BLaER1 treated with 17β-estradiol and CSF1 and Interleukin-3, amounts not matched to agents 10 nM and 100 nM (cell line): Measurements from ENCODE around the gene RABGAP1L.
"Not testable (repeated sequence)": the region's sequence is repeated elsewhere in the genome, so short reads cannot be mapped to it uniquely, and the experiment has no call there.

Experiments
- H3K27ac ChIP-seq, 11 experiments: shearing (Covaris generic); formaldehyde crosslinking; 2 replicates each; pipeline ENCODE4 v1.8.1; 2022
- H3K27me3 ChIP-seq, 11 experiments: shearing (Covaris generic); formaldehyde crosslinking; 2 replicates each; pipeline ENCODE4 v1.8.1; 2022
- H3K36me3 ChIP-seq, 11 experiments: shearing (Covaris generic); formaldehyde crosslinking; 2 replicates each; pipeline ENCODE4 v1.8.1; 2022
- H3K4me1 ChIP-seq, 10 experiments: shearing (Covaris generic); formaldehyde crosslinking; 2 replicates each; pipeline ENCODE4 v1.8.1; 2022
- H3K4me2 ChIP-seq, 11 experiments: shearing (Covaris generic); formaldehyde crosslinking; 2 replicates each; pipeline ENCODE4 v1.8.1; 2022
- H3K4me3 ChIP-seq, 10 experiments: shearing (Covaris generic); formaldehyde crosslinking; 2 replicates each; pipeline ENCODE4 v1.8.1; 2022
- H3K9ac ChIP-seq, 11 experiments: shearing (Covaris generic); formaldehyde crosslinking; 2 replicates each; pipeline ENCODE4 v1.8.1; 2022
- H3K9me3 ChIP-seq, 11 experiments: shearing (Covaris generic); formaldehyde crosslinking; replicated peaks in 1 of 11; 2 replicates each; pipeline ENCODE4 v1.8.1; 2022
- H4K20me1 ChIP-seq, 11 experiments: shearing (Covaris generic); formaldehyde crosslinking; 2 replicates each; pipeline ENCODE4 v1.8.1; 2022
- Cebpa-rat ChIP-seq, 11 experiments: shearing (Covaris generic); IDR thresholded peaks; 2 replicates each; pipeline ENCODE4 v1.8.1; 2022

RABGAP1L gene

GRCh38 chr1:174836543-174836942 lies 677.2 kb downstream of the RABGAP1L start:
- Histone ChIP-seq H3K9ac (no peak overlapping the region), H3K9me3 (no peaks in the 10 kb centered on the region), H3K36me3 (no peaks in the 10 kb centered on the region; a peak in 1 of 22 replicates), H3K4me1 (peaks cover 0 to 30% (median 15%) of the 10 kb centered on the region in 10 experiments; a peak in 13 of 20 replicates), H3K4me3 (no peak overlapping the region), H3K27ac (no peak overlapping the region), H3K4me2 (no peak overlapping the region), H4K20me1 (no peaks in the 10 kb centered on the region), H3K27me3 (no peaks in the 10 kb centered on the region)
- TF ChIP-seq Cebpa-rat (IDR thresholded peaks at IDR 0.05) = no peak

- no peaks in the 10 kb centered on the region for H3K9me3 ChIP-seq
- TF ChIP-seq Cebpa-rat (IDR thresholded peaks at IDR 0.05) = no peak
- no peaks in the 10 kb centered on the region for H3K36me3 ChIP-seq
- no peak overlapping the region for H3K27ac ChIP-seq
- no peaks in the 10 kb centered on the region for H3K27me3 ChIP-seq
- peaks cover 4 to 38% (median 22%) of the 10 kb centered on the region in 10 experiments; a peak in 17 of 20 replicates for H3K4me1 ChIP-seq
- no peak overlapping the region for H3K9ac ChIP-seq
- no peak overlapping the region for H3K4me2 ChIP-seq
- no peaks in the 10 kb centered on the region for H4K20me1 ChIP-seq
- no peak overlapping the region for H3K4me3 ChIP-seq
These were observed 678.1 kb downstream of the RABGAP1L start for GRCh38 chr1:174837386-174837785.

- H3K36me3 ChIP-seq = no peaks in the 10 kb centered on the region
- peaks cover 4 to 44% (median 26%) of the 10 kb centered on the region in 10 experiments; a peak in 17 of 20 replicates for H3K4me1 ChIP-seq
- H3K27ac ChIP-seq = no peak overlapping the region
- no peak for TF ChIP-seq Cebpa-rat (IDR thresholded peaks at IDR 0.05)
- no peaks in the 10 kb centered on the region for H3K9me3 ChIP-seq
- H3K9ac ChIP-seq = no peak overlapping the region
- no peak overlapping the region for H3K4me3 ChIP-seq
- H3K4me2 ChIP-seq = peak overlapping the region in 5 of 11 experiments; percentile 4 to 53 (median 32); a peak in 5 of 22 replicates
- no peaks in the 10 kb centered on the region for H4K20me1 ChIP-seq
- H3K27me3 ChIP-seq = no peaks in the 10 kb centered on the region
These were observed 679.9 kb downstream of the RABGAP1L start for GRCh38 chr1:174839211-174839610.

DNA sequence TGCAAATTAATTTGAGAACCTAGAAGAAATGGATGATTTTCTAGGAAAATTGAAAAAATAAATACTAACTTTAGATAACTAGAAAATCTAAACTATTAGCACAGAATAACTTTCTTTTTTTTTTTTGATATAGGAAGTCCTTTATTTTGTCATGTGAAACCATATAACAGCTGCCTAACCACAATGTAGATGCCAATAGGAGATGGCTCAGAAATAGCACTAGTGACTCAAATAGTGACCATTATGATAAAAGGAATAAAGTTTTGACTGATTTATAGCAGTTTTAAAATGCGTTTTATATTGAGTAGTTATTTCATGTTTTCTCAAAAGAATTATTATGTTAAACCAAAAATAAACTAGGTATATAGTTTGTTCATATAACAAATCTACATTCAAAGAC lies 682.4 kb downstream of the RABGAP1L start:
- H3K4me2 ChIP-seq = peak overlapping the region in 10 of 11 experiments; percentile 22 to 80 (median 66); a peak in 16 of 22 replicates
- no peaks in the 10 kb centered on the region for H3K9me3 ChIP-seq
- peak overlapping the region in 6 of 11 experiments; percentile 26 to 71 (median 60); a peak in 13 of 22 replicates for H3K27ac ChIP-seq
- no peak for TF ChIP-seq Cebpa-rat (IDR thresholded peaks at IDR 0.05)
- H3K4me3 ChIP-seq = no peak overlapping the region
- H4K20me1 ChIP-seq = no peaks in the 10 kb centered on the region
- H3K27me3 ChIP-seq = no peaks in the 10 kb centered on the region
- no peaks in the 10 kb centered on the region for H3K36me3 ChIP-seq
- H3K9ac ChIP-seq = peak overlapping the region in 3 of 11 experiments; percentile 16 to 50 (median 32); a peak in 2 of 22 replicates
- H3K4me1 ChIP-seq = peaks cover 4 to 44% (median 26%) of the 10 kb centered on the region in 10 experiments; a peak in 17 of 20 replicates

DNA sequence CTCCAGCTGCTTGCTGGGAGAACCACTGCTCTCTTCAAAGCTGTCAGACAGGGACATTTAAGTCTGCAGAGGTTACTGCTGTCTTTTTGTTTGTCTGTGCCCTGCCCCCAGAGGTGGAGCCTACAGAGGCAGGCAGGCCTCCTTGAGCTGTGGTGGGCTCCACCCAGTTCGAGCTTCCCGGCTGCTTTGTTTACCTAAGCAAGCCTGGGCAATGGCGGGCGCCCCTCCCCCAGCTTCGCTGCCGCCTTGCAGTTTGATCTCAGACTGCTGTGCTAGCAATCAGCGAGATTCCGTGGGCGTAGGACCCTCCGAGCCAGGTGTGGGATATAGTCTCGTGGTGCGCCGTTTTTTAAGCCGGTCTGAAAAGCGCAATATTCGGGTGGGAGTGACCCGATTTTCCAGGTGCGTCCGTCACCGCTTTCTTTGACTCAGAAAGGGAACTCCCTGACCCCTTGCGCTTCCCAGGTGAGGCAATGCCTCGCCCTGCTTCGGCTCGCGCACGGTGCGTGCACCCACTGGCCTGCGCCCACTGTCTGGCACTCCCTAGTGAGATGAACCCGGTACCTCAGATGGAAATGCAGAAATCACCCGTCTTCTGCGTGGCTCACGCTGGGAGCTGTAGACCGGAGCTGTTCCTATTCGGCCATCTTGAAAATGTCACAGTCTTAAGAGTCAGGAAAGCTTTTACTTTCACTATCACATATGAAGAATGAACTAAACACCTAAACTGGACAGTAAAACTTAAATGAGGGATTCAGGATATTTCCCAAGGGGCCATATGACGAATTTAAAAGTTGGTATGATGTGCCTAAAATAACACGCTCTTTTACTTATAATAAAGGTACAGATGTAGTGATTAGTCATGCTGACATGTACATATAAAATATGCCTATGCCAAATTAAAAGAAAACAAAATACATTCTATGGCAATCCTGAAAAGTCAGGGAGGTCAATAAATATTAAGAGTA lies 689.6 kb downstream of the RABGAP1L start:
- not testable (repeated sequence) for H3K9ac ChIP-seq, H4K20me1 ChIP-seq, H3K27ac ChIP-seq, H3K27me3 ChIP-seq, H3K9me3 ChIP-seq, H3K4me3 ChIP-seq, H3K4me1 ChIP-seq, H3K36me3 ChIP-seq, H3K4me2 ChIP-seq

- Histone ChIP-seq H4K20me1 (no peaks in the 10 kb centered on the region), H3K27me3 (no peaks in the 10 kb centered on the region), H3K9ac (no peak overlapping the region), H3K9me3 (0 out of 22 replicates have a peak, but pooled peaks cover 0 to 6% (median 0%) of the 10 kb centered on the region in 11 experiments), H3K36me3 (peaks cover 0 to 7% (median 0%) of the 10 kb centered on the region in 11 experiments; a peak in 1 of 22 replicates), H3K4me2 (no peak overlapping the region), H3K4me3 (no peak overlapping the region), H3K27ac (no peak overlapping the region), H3K4me1 (no peaks in the 10 kb centered on the region)
- no peak for TF ChIP-seq Cebpa-rat (IDR thresholded peaks at IDR 0.05)
These were observed 691.4 kb downstream of the RABGAP1L start for GRCh38 chr1:174850726-174851125.

GRCh38 chr1:174858301-174858700 lies 699.0 kb downstream of the RABGAP1L start:
- H3K4me2 ChIP-seq = no peak overlapping the region
- H3K9me3 ChIP-seq = peaks cover 13 to 32% (median 19%) of the 10 kb centered on the region in 11 experiments; a peak in 21 of 22 replicates
- H3K27me3 ChIP-seq = no peaks in the 10 kb centered on the region
- no peak overlapping the region for H3K27ac ChIP-seq
- no peaks in the 10 kb centered on the region for H3K4me1 ChIP-seq
- H3K4me3 ChIP-seq = no peak overlapping the region
- no peaks in the 10 kb centered on the region for H4K20me1 ChIP-seq
- H3K36me3 ChIP-seq = peaks cover 0 to 22% (median 3%) of the 10 kb centered on the region in 11 experiments; a peak in 6 of 22 replicates
- no peak for TF ChIP-seq Cebpa-rat (IDR thresholded peaks at IDR 0.05)
- no peak overlapping the region for H3K9ac ChIP-seq

GRCh38 chr1:174870319-174870718 lies 711.0 kb downstream of the RABGAP1L start:
- no peak overlapping the region for H3K4me2 ChIP-seq
- no peak overlapping the region for H3K4me3 ChIP-seq
- H3K36me3 ChIP-seq = peaks cover 0 to 16% (median 6%) of the 10 kb centered on the region in 11 experiments; a peak in 6 of 22 replicates
- H3K4me1 ChIP-seq = peaks cover 13 to 37% (median 27%) of the 10 kb centered on the region in 10 experiments
- H3K9ac ChIP-seq = no peak overlapping the region
- no peak overlapping the region for H3K27ac ChIP-seq
- peaks cover 8 to 17% (median 11%) of the 10 kb centered on the region in 11 experiments; a peak in 18 of 22 replicates for H3K9me3 ChIP-seq
- no peaks in the 10 kb centered on the region for H3K27me3 ChIP-seq
- TF ChIP-seq Cebpa-rat (IDR thresholded peaks at IDR 0.05) = no peak
- no peaks in the 10 kb centered on the region for H4K20me1 ChIP-seq

- Histone ChIP-seq H3K4me2 (peak overlapping the region in 2 of 11 experiments; percentile 40 to 70; a peak in 1 of 22 replicates), H3K4me1 (peaks cover 19 to 51% (median 33%) of the 10 kb centered on the region in 10 experiments), H3K27ac (no peak overlapping the region)
These were observed 712.6 kb downstream of the RABGAP1L start for GRCh38 chr1:174871886-174872285.

More at GRCh38 chr1:174871886-174872285, 712.6 kb downstream of the RABGAP1L start:
- Histone ChIP-seq H3K9me3 (peaks cover 8 to 17% (median 11%) of the 10 kb centered on the region in 11 experiments; a peak in 18 of 22 replicates), H3K27me3 (no peaks in the 10 kb centered on the region), H4K20me1 (no peaks in the 10 kb centered on the region), H3K36me3 (peaks cover 0 to 16% (median 6%) of the 10 kb centered on the region in 11 experiments; a peak in 6 of 22 replicates), H3K9ac (no peak overlapping the region), H3K4me3 (no peak overlapping the region)
- TF ChIP-seq Cebpa-rat (IDR thresholded peaks at IDR 0.05) = no peak
